IMR-90 (cell line): Measurements from ENCODE around the gene CCDC102B. TPM values are rescaled to one million over a fixed set of nuclear protein-coding genes. Genes with fewer than 3 reads are reported as not detected.

Source experiments
- ATAC-seq: fragments of 200-7000 bp; cut with Tn5 transposase; 2 replicates; pipeline ENCODE4 v1.9.1; 2020; ENCODE audit warnings: low read depth, mild to moderate bottlenecking, moderate library complexity
- BruUV-seq: library from RNA; stranded (reverse); fragments of 400-500 nt; replicated peaks from 2 replicates; lab custom pipeline; 2021; lab: Mats Ljungman, UMichigan
- CTCF ChIA-PET: fragments of 300-600 bp; formaldehyde crosslinking; extraction: SDS; loops from one replicate; lab custom pipeline; 2021; ENCODE audit warnings: antibody characterized with exemption; lab: Yijun Ruan, JAX
- POLR2A ChIA-PET: fragments of 300-600 bp; sonication (Branson Sonifier 250); formaldehyde crosslinking; loops from one replicate; lab custom pipeline; 2022; ENCODE audit warnings: antibody characterized with exemption; ENCODE audit not compliant: unreplicated experiment; lab: Charles Lee
- DNase-seq: peaks from one replicate; pipeline ENCODE4 v3.0.0; 2013
- H2AFZ ChIP-seq: replicated peaks from 2 replicates; pipeline ENCODE3; 2013; ENCODE audit warnings: low read length, mild to moderate bottlenecking; ENCODE audit not compliant: poor library complexity
- H2AK5ac ChIP-seq: 2 replicates; pipeline ENCODE4 v1.6.1; 2013; ENCODE audit warnings: low read depth, low read length, inconsistent platforms
- H2AK9ac ChIP-seq: replicated peaks from 2 replicates; pipeline ENCODE3; 2013; ENCODE audit warnings: mild to moderate bottlenecking, low read depth, low read length, moderate library complexity; ENCODE audit not compliant: poor library complexity
- H2BK120ac ChIP-seq: 2 replicates; pipeline ENCODE4 v1.6.1; 2013; ENCODE audit warnings: low read depth, low read length, inconsistent platforms
- H2BK15ac ChIP-seq: 3 replicates; pipeline ENCODE4 v1.6.1; 2013; ENCODE audit warnings: low read depth, low read length, inconsistent platforms
- H2BK20ac ChIP-seq: 2 replicates; pipeline ENCODE4 v1.6.1; 2013; ENCODE audit warnings: low read depth, mild to moderate bottlenecking, inconsistent platforms, low read length, moderate library complexity
- H2BK5ac ChIP-seq: 2 replicates; pipeline ENCODE4 v1.6.1; 2013; ENCODE audit warnings: mild to moderate bottlenecking, low read depth, low read length, inconsistent platforms; ENCODE audit not compliant: poor library complexity, severe bottlenecking
- H3K14ac ChIP-seq: replicated peaks from 2 replicates; pipeline ENCODE4 v1.6.1; 2013; ENCODE audit warnings: low read depth, low read length, inconsistent platforms
- H3K18ac ChIP-seq: 2 replicates; pipeline ENCODE4 v1.6.1; 2013; ENCODE audit warnings: low read depth, low read length, control low read depth
- H3K23ac ChIP-seq: 2 replicates; pipeline ENCODE4 v1.6.1; 2013; ENCODE audit warnings: low read depth, low read length, inconsistent platforms
- H3K27ac ChIP-seq: 2 replicates; pipeline ENCODE4 v1.5.1; 2013; ENCODE audit warnings: mild to moderate bottlenecking, control low read depth, low read length; ENCODE audit not compliant: insufficient read depth
- H3K27me3 ChIP-seq: 2 replicates; pipeline ENCODE4 v1.6.1; 2013; ENCODE audit warnings: low read length; ENCODE audit not compliant: control insufficient read depth, insufficient read depth
- H3K36me3 ChIP-seq: 2 replicates; pipeline ENCODE4 v1.6.1; 2013; ENCODE audit warnings: low read length, mixed read lengths; ENCODE audit not compliant: control insufficient read depth, insufficient read depth
- H3K4ac ChIP-seq: 2 replicates; pipeline ENCODE4 v1.6.1; 2013; ENCODE audit warnings: low read depth, low read length, inconsistent platforms
- H3K4me1 ChIP-seq: 2 replicates; pipeline ENCODE4 v1.6.1; 2013; ENCODE audit warnings: low read length, mixed read lengths; ENCODE audit not compliant: control insufficient read depth, insufficient read depth
- H3K4me2 ChIP-seq: 2 replicates; pipeline ENCODE4 v1.6.1; 2013; ENCODE audit warnings: low read depth, mild to moderate bottlenecking, control low read depth, low read length, moderate library complexity
- H3K4me3 ChIP-seq: 2 replicates; pipeline ENCODE4 v1.5.1; 2013; ENCODE audit warnings: low read depth, mild to moderate bottlenecking, control low read depth, low read length, moderate library complexity; ENCODE audit not compliant: insufficient read depth
- H3K56ac ChIP-seq: 2 replicates; pipeline ENCODE4 v1.6.1; 2013; ENCODE audit warnings: low read length, inconsistent platforms; ENCODE audit not compliant: insufficient read depth; ENCODE audit errors: extremely low read depth
- H3K79me1 ChIP-seq, 2 experiments: 2 replicates each; pipeline ENCODE4 v1.6.1; 2013; ENCODE audit warnings: low read length in 2 of 2, inconsistent platforms in 1 of 2, low read depth in 1 of 2
- H3K9ac ChIP-seq: 2 replicates; pipeline ENCODE4 v1.6.1; 2013; ENCODE audit warnings: low read depth, low read length, control low read depth
- H3K9me1 ChIP-seq: 2 replicates; pipeline ENCODE4 v1.6.1; 2013; ENCODE audit warnings: low read length, inconsistent platforms; ENCODE audit not compliant: insufficient read depth
- H3K9me3 ChIP-seq: 2 replicates; pipeline ENCODE4 v1.6.1; 2013; ENCODE audit warnings: low read length; ENCODE audit not compliant: control insufficient read depth, insufficient read depth
- H4K20me1 ChIP-seq: 2 replicates; pipeline ENCODE4 v1.6.1; 2013; ENCODE audit warnings: low read length, inconsistent platforms; ENCODE audit not compliant: insufficient read depth
- H4K5ac ChIP-seq: 2 replicates; pipeline ENCODE4 v1.6.1; 2013; ENCODE audit warnings: mild to moderate bottlenecking, low read depth, low read length, control low read depth
- H4K8ac ChIP-seq, 2 experiments: 2 replicates each; pipeline ENCODE4 v1.6.1; 2013; ENCODE audit warnings: low read depth in 2 of 2, low read length in 2 of 2, control low read depth in 1 of 2, inconsistent platforms in 1 of 2
- H4K91ac ChIP-seq: 2 replicates; pipeline ENCODE4 v1.6.1; 2013; ENCODE audit warnings: low read depth, low read length, inconsistent platforms; ENCODE audit not compliant: insufficient read depth
- CEBPB ChIP-seq: IDR thresholded peaks from 2 replicates; pipeline ENCODE4 v1.6.1; 2012; ENCODE audit warnings: low read depth, low read length, improper control_type of control experiment
- ELK1 ChIP-seq: fragments of 150-350 bp; IDR thresholded peaks from 2 replicates; pipeline ENCODE4 v1.6.1; 2016; ENCODE audit warnings: low read depth, mild to moderate bottlenecking, low read length, moderate library complexity, borderline replicate concordance
- FOS ChIP-seq: fragments of 150-350 bp; IDR thresholded peaks from 2 replicates; pipeline ENCODE4 v1.6.1; 2016; ENCODE audit warnings: low read depth, low read length
- MAFK ChIP-seq: IDR thresholded peaks from 2 replicates; pipeline ENCODE4 v1.6.1; 2012; ENCODE audit warnings: low read depth, low read length, improper control_type of control experiment
- MXI1 ChIP-seq: IDR thresholded peaks from 2 replicates; pipeline ENCODE4 v1.6.1; 2012; ENCODE audit warnings: low read depth, mild to moderate bottlenecking, low read length, moderate library complexity, borderline replicate concordance
- NFE2L2 ChIP-seq: fragments of 150-350 bp; IDR thresholded peaks from 2 replicates; pipeline ENCODE4 v1.6.1; 2016; ENCODE audit warnings: low read depth, mild to moderate bottlenecking, low read length
- POLR2A ChIP-seq: IDR thresholded peaks from 2 replicates; pipeline ENCODE4 v1.6.1; 2012; ENCODE audit warnings: mild to moderate bottlenecking, low read depth, low read length
- RAD21 ChIP-seq: IDR thresholded peaks from 2 replicates; pipeline ENCODE4 v1.6.1; 2012; ENCODE audit warnings: low read length, improper control_type of control experiment
- RFX5 ChIP-seq: IDR thresholded peaks from 2 replicates; pipeline ENCODE4 v1.8.0; 2012; ENCODE audit warnings: low read depth, mild to moderate bottlenecking, low read length, moderate library complexity
- SMC3 ChIP-seq: fragments of 150-350 bp; IDR thresholded peaks from 2 replicates; pipeline ENCODE4 v1.6.1; 2016; ENCODE audit warnings: low read depth, mild to moderate bottlenecking, antibody characterized with exemption, low read length, moderate library complexity
- USF2 ChIP-seq: fragments of 150-350 bp; IDR thresholded peaks from 2 replicates; pipeline ENCODE4 v1.6.1; 2017; ENCODE audit warnings: mild to moderate bottlenecking, antibody characterized with exemption, low read length, low read depth
- dilution Hi-C: fragments of 300-500 bp; cut with HindIII; formaldehyde crosslinking; loops from one replicate; pipeline ENCODE4 v1.14.3; 2018; ENCODE audit warnings: low sequenced_read_pairs; ENCODE audit not compliant: unreplicated experiment
- in situ Hi-C: fragments of 300-500 bp; cut with MboI; formaldehyde crosslinking; loops from 3 replicates; pipeline ENCODE4 v1.14.3; 2019; ENCODE audit warnings: low sequenced_read_pairs, inconsistent platforms, mixed read lengths
- intact Hi-C: fragments of 100-400 bp; cut with micrococcal nuclease; formaldehyde crosslinking; loops from 2 replicates; pipeline ENCODE4 v1.10.0; 2022
- polyA plus RNA-seq, 3 experiments: library from polyadenylated mRNA; depleted of rRNA; stranded (reverse); fragments of >200 nt; gene quantifications; 2 replicates each; pipeline ENCODE4 v1.2.3, GENCODE V29; 2012; ENCODE audit warnings: low replicate concordance in 1 of 3
- total RNA-seq: library from RNA; depleted of rRNA; stranded (reverse); fragments of >200 nt; gene quantifications from 2 replicates; pipeline ENCODE4 v1.2.3, GENCODE V29; 2012

CCDC102B gene
- total and polyA plus RNA-seq, 2 of the 4 experiments (the other 2 are of a cell fraction), result 0.54 to 1.4 TPM

- Histone ChIP-seq H3K4ac (no peak overlapping the region), H3K9ac (no peak overlapping the region), H2AK5ac (no peak overlapping the region), H3K56ac (no peak overlapping the region), H3K23ac (no peak overlapping the region), H2AK9ac (no peak overlapping the region), H3K18ac (no peak overlapping the region), H3K4me2 (no peak overlapping the region), H4K5ac (no peak overlapping the region), H3K27me3 (no peaks in the 10 kb centered on the region), H2BK15ac (no peak overlapping the region), H4K91ac (no peak overlapping the region), H2AFZ (no peak overlapping the region), H3K14ac (no peak overlapping the region), H2BK20ac (no peak overlapping the region), H2BK5ac (no peak overlapping the region), H4K8ac (no peak overlapping the region), H3K9me1 (peaks cover 2% of the 10 kb centered on the region; the same call in 1 of the 2 replicates), H3K36me3 (no peaks in the 10 kb centered on the region), H4K20me1 (no peaks in the 10 kb centered on the region), H2BK120ac (no peak overlapping the region), H3K9me3 (no peaks in the 10 kb centered on the region), H3K4me3 (no peak overlapping the region), H3K27ac (no peak overlapping the region), H3K4me1 (no peaks in the 10 kb centered on the region), H3K79me1 (no peaks in the 10 kb centered on the region)
- CTCF ChIA-PET, result no interaction called here
- no TSS peak for BruUV-seq
- TF ChIP-seq POLR2A (no peak), CEBPB (no peak), MAFK (no peak), RFX5 (no peak), MXI1 (no peak), SMC3 (no peak), USF2 (no peak), ELK1 (no peak), RAD21 (no peak), FOS (no peak), NFE2L2 (no peak)
- ATAC-seq (no peak), DNase-seq (no peak)
- dilution Hi-C loops (no loop called here), intact Hi-C loops (no loop called here), in situ Hi-C loops (no loop called here)
- POLR2A ChIA-PET, result no interaction called here
Observed at GRCh38 chr18:68909579-68909978, 111.7 kb downstream of the CCDC102B start.
